Inflammatory macrophage (primary cell): ENCODE measurements around the gene SUCO.

Experiments
- DNase-seq, 2 donors: peaks; one replicate each; pipeline ENCODE4 v3.0.0-alpha.2; 2020 to 2022

SUCO gene

DNA sequence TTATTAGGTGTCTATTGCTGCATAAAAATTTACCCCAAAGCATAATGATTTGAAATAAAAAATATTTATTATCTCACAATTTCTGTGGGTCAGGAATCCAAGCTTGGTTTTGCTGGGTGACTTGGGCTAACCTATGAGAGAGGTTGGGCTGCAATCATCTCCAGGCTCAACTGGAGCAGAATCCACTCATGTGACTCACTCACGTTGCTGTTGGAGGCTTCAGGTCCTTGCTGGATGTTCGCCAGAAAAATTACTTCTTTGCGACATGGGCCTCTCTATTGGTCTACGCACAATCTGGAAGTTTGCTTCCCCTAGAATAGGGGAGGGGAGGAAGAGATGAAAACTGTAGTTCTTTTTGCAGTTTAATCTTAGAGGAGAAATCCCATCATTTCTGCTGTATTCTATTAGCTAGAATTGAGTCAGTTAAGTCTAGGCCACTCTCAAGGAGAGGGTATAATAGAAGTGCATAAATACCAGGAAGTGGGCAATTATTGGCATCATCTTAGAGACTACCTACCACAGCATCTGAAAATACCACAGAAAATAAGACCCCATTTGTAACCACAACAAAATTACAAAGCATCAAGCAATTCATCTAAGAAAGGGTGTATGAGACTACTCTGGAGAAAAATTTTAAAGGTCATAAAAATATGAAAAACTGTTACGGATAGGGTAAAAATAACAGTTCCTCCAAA, 120.2 kb downstream of the SUCO start:
- DNase-seq, result no peak

DNA sequence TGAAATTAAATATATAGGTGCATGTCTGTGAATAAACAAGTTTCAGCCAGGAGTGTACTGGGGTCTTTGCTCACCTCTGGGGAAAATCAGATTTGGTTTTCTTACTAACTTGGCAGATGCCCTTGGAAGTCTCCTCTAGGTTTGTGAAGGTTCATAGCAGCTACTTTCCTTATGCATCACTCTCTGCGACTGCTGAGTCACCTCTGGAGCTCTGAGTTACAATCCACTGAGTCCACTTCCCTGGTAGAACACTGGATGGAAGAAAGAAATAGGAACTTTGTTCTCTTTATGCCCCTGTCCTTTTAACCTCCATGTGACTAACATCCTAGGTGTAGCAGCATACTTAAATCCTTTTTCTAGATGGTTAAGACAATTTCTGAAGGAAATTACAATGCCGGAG, 121.6 kb downstream of the SUCO start:
- no peak for DNase-seq

DNA sequence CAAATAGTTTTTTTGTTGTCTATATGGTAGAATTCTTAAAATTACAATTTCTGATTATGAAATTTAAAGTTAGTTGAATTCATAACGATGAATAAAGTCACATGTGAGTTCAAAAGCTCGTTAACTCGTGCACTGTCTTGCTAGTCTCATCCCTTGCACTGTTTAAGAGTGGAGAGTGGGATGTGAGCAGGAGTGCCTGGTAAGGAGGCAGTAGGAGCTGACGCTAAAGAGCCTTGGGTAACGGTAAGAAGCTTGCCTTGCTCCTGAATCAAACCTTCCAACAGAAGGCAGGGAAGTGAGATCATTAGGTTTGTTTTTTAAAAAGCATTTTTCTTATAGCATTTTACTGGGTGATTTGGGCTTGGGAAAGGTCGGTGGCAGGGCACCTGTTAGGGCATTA, 123.6 kb downstream of the SUCO start:
- DNase-seq, result no peak

DNA sequence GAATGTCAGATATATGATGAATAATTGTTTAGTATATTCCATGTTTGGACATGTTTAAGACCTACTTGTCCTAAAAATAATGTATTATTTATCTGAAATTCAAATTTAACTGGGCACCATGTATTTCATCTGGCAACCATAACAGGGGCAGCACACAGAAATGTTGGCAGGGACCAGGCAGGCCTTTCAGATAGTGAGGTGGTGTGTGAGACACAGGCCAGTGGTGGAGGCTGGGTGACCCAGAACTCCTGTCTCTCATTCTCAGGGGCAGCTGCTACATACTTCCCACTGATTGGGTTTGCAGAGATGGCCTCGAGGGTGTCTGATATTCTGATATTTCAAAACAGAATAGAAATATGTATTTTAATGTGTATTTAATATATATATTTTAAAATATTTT, 124.6 kb downstream of the SUCO start:
- no peak for DNase-seq

DNA sequence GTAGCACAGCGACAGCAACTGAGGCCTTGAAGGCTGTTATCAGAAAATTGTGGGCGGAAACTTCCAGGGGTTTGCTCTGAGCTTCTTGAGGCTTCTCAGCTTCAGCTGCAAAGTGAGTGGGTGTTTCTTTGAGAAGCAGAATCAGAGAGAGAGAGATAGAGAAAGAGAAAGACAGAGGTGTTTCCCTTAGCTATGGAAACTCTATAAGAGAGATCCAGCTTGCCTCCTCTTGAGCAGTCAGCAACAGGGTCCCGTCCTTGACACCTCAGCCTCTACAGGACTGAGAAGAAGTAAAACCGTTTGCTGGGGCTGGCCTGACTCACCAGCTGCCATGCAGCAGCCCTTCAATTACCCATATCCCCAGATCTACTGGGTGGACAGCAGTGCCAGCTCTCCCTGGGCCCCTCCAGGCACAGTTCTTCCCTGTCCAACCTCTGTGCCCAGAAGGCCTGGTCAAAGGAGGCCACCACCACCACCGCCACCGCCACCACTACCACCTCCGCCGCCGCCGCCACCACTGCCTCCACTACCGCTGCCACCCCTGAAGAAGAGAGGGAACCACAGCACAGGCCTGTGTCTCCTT, 126.0 kb downstream of the SUCO start, which contains the start of gene FASLG:
FASLG (plus strand) TSS at position 233 of the 583 bp plus-strand sequence; CDS start at position 332, 99 bp downstream.
- DNase-seq, result no peak

DNA sequence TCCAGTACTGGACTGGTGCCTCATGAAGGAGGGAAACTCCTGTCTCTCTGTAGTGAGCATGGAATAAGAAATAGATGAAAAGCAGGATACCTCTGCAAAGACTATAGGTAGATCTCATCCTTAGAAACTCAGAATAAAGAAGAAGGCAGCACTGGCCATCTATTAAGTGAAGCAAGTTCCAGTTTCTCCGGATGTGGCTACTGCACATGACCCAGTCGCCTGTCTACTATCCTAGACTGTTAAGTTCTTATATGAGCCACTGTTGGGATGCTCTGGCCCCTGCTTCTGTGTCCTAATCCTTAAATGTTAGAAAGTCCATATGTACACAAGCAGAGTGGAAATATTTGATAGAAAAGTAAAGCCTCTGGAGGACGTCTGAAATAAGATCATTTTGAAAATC, 128.2 kb downstream of the SUCO start:
- no peak for DNase-seq
